Psoas muscle (tissue), 8 donors: ENCODE measurements around the gene SETBP1. TPM values are rescaled to one million over a fixed set of nuclear protein-coding genes. Genes with fewer than 3 reads are reported as not detected.

Experiments used
- ATAC-seq, 4 donors: fragments of 200-7000 bp; cut with Tn5 transposase; one replicate each; pipeline ENCODE4 v1.9.1; 2020; ENCODE audit warnings: moderate library complexity in 3 of 4, mild to moderate bottlenecking in 2 of 4
- DNase-seq, 2 donors: peaks; one replicate each; pipeline ENCODE4 v3.0.0-alpha.2; 2020
- H3K27ac ChIP-seq: fragments of 200-600 bp; one replicate; pipeline ENCODE4 v1.8.0; 2022
- H3K27me3 ChIP-seq, 3 donors: fragments of 200-600 bp in 1 of 3; one replicate each; pipeline versions ENCODE4 v1.6.1 to v1.8.0; 2013 to 2022; ENCODE audit warnings: low read length in 2 of 3, mild to moderate bottlenecking in 2 of 3, moderate library complexity in 1 of 3; ENCODE audit not compliant: insufficient read depth in 3 of 3
- H3K36me3 ChIP-seq, 2 donors: fragments of 200-600 bp in 1 of 2; one replicate each; pipeline versions ENCODE4 v1.6.1 to v1.8.0; 2013 to 2022; ENCODE audit warnings: low read depth in 1 of 2, mild to moderate bottlenecking in 1 of 2, moderate library complexity in 1 of 2; ENCODE audit not compliant: insufficient read depth in 1 of 2
- H3K4me1 ChIP-seq: fragments of 200-600 bp; one replicate; pipeline ENCODE4 v1.8.0; 2022
- H3K4me3 ChIP-seq: fragments of 200-600 bp; one replicate; pipeline ENCODE4 v1.8.0; 2022; ENCODE audit warnings: mild to moderate bottlenecking
- H3K9me3 ChIP-seq: fragments of 200-600 bp; one replicate; pipeline ENCODE4 v1.8.0; 2022
- CTCF ChIP-seq: fragments of 200-600 bp; IDR thresholded peaks from one replicate; pipeline ENCODE4 v1.8.0; 2022; ENCODE audit warnings: antibody characterized with exemption
- WGBS, 3 donors: extraction: QIAGEN DNeasy Blood & Tissue Kit; methylation state at CpG; one replicate each; pipeline versions ENCODE4 v1.1.6 to v1.1.7; 2013; 5-methylcytosine and 5-hydroxymethylcytosine counted together
- intact Hi-C, 2 donors: fragments of 100-400 bp; cut with DNase I; formaldehyde crosslinking; loops; one replicate each; pipeline versions ENCODE4 v1.11.0 to v1.14.2; 2022
- polyA plus RNA-seq, 3 donors: library from polyadenylated mRNA; stranded (reverse); fragments of 200-250 nt; gene quantifications; one replicate each; pipeline ENCODE4 v1.2.3, GENCODE V29; 2013
- total RNA-seq, 4 donors: library from RNA; stranded (reverse); fragmentation: NEBNext Ultra II Directional in 2 of 4; extraction: Animal tissue kit (Norgen Biotek cat#: 25700) in 2 of 4; gene quantifications; one replicate each; pipeline versions ENCODE4 v1.2.1 to v1.2.4, GENCODE V29; 2021 to 2023
- donor health status: healthy with polysubstance abuse.
- donor health status: DM: no; HTN: no; CAD: no; lungs with moderate emphysema.
- donor health status: Bipolar disorder and iron deficiency.
- donor health status: healthy.
- donor health status: DM: yes; HTN: yes; CAD: no.
- donor health status: DM: no; HTN: no; CAD: no.
- donor health status: DM: no; HTN: no; CAD: no.
- donor health status: DM: yes; HTN: yes; CAD: no.

SETBP1 gene
- total and polyA plus RNA-seq, 7 donors, result 0.61 to 21.0 (median 10.5) TPM

- intact Hi-C loops, result no loop called here
- no peaks in the 10 kb centered on the region for H3K9me3 ChIP-seq
- DNase-seq (no peak), ATAC-seq (no peak)
- no peak overlapping the region for H3K27ac ChIP-seq
- no peak overlapping the region for H3K4me3 ChIP-seq
- peaks cover 30% of the 10 kb centered on the region for H3K4me1 ChIP-seq
- no peak for TF ChIP-seq CTCF
- H3K27me3 ChIP-seq, result no peaks in the 10 kb centered on the region
- no peaks in the 10 kb centered on the region for H3K36me3 ChIP-seq
Measured at GRCh38 chr18:44735096-44735495, 54.4 kb downstream of the SETBP1 start.

GRCh38 chr18:44736664-44737380, 56.1 kb downstream of the SETBP1 start:
- Histone ChIP-seq H3K27ac (peak overlapping the region; percentile 13), H3K27me3 (no peaks in the 10 kb centered on the region), H3K9me3 (no peaks in the 10 kb centered on the region), H3K4me1 (peaks cover 27% of the 10 kb centered on the region), H3K36me3 (no peaks in the 10 kb centered on the region), H3K4me3 (no peak overlapping the region)
- no peak for TF ChIP-seq CTCF
- intact Hi-C loops, result no loop called here
- 72 to 79% (median 77%) methylated on average over 3 of the region's 3 CpGs for WGBS, 3 donors
- no peak for ATAC-seq
- DNase-seq, result no peak

- Histone ChIP-seq H3K27me3 (no peaks in the 10 kb centered on the region), H3K36me3 (no peaks in the 10 kb centered on the region), H3K27ac (peak overlapping the region; percentile 13), H3K4me3 (no peak overlapping the region), H3K4me1 (peaks cover 19% of the 10 kb centered on the region), H3K9me3 (no peaks in the 10 kb centered on the region)
- intact Hi-C loops, result no loop called here
- no peak for TF ChIP-seq CTCF
- DNase-seq (peak; percentile 33 to 67), ATAC-seq (peak in 1 of 4 donors; percentile 21)
- WGBS, 3 donors, result 71 to 93% (median 72%) methylated on average over 3 of the region's 3 CpGs
Measured at GRCh38 chr18:44737623-44738022, 56.9 kb downstream of the SETBP1 start.

GRCh38 chr18:44740000-44740399, 59.3 kb downstream of the SETBP1 start:
- H3K4me3 ChIP-seq, result no peak overlapping the region
- H3K27me3 ChIP-seq, result no peaks in the 10 kb centered on the region
- H3K4me1 ChIP-seq, result peaks cover 28% of the 10 kb centered on the region
- no peaks in the 10 kb centered on the region for H3K36me3 ChIP-seq
- DNase-seq (no peak), ATAC-seq (no peak)
- no peak for TF ChIP-seq CTCF
- intact Hi-C loops, result loop anchor here in 1 of 2 donors (5.0 kb wide), 1 partner anchor 58 kb away; the partner anchor contains the start of gene SETBP1
- H3K9me3 ChIP-seq, result no peaks in the 10 kb centered on the region
- 87 to 93% (median 91%) methylated on average over 5 of the region's 5 CpGs for WGBS, 3 donors
- no peak overlapping the region for H3K27ac ChIP-seq

- Histone ChIP-seq H3K4me3 (no peak overlapping the region), H3K9me3 (no peaks in the 10 kb centered on the region), H3K27me3 (no peaks in the 10 kb centered on the region), H3K36me3 (no peaks in the 10 kb centered on the region), H3K4me1 (peaks cover 35% of the 10 kb centered on the region), H3K27ac (no peak overlapping the region)
- DNase-seq, result no peak
- WGBS, 3 donors, result 44 to 59% (median 45%) methylated on average over 2 of the region's 2 CpGs
- ATAC-seq, result no peak
- TF ChIP-seq CTCF, result no peak
- intact Hi-C loops, result loop anchor here in 1 of 2 donors (5.0 kb wide), 1 partner anchor 59 kb away; the partner anchor contains the start of gene SETBP1
Measured at GRCh38 chr18:44741085-44741484, 60.4 kb downstream of the SETBP1 start.
